Measurements from ENCODE around the gene UBE2J2. TPM values are rescaled to one million over a fixed set of nuclear protein-coding genes. Genes with fewer than 3 reads are reported as not detected.

The UBE2J2 gene
- total and polyA plus RNA-seq, 2 of the 4 experiments (the other 2 are of a cell fraction), result 20.6 to 67.5 TPM

DNA sequence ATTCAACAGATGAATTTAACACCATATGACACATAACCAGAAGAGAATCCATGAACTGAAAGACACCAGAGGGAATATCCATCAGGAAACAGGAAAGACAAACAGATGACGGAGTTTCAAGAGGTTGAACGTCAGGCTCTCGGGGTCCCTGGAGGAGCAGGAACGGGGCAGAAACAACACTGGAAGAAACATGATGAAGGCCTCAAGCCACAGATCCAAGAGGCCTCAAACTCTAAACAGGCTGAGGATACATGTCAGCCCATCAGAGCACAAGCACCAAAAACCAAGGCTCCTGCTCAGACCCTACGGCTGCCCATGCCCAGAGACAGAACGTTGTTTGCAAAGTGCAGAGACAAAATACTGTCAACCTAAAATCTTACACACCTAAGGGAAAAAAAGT is 43.8 kb upstream of the UBE2J2 start:
- H2BK15ac ChIP-seq (ENCODE audit: low read depth, low read length), result no peak overlapping the region
- no peak overlapping the region for H3K23ac ChIP-seq (ENCODE audit: low read depth, low read length)
- no peak overlapping the region for H3K9ac ChIP-seq (ENCODE audit: low read depth, low read length)
- in situ Hi-C loops (cut with MboI; ENCODE audit: low sequenced_read_pairs) (no loop called here), dilution Hi-C loops (cut with HindIII; ENCODE audit: low sequenced_read_pairs, unreplicated experiment) (no loop called here), intact Hi-C loops (cut with micrococcal nuclease) (no loop called here)
- no peak overlapping the region for H2BK120ac ChIP-seq (ENCODE audit: low read depth, low read length)
- H3K4me1 ChIP-seq (ENCODE audit: control insufficient read depth, insufficient read depth, low read length), result peaks cover 11% of the 10 kb centered on the region; the same call in 1 of the 2 replicates
- peaks cover 14 to 74% of the 10 kb centered on the region in 2 experiments for H3K79me1 ChIP-seq (ENCODE audit: low read depth in 1 of 2, low read length in 2 of 2)
- no peak overlapping the region for H4K5ac ChIP-seq (ENCODE audit: low read depth, low read length)
- H3K4ac ChIP-seq (ENCODE audit: low read depth, low read length), result peak overlapping the region; percentile 35; the same call in 1 of the 2 replicates
- no peak overlapping the region for H3K4me3 ChIP-seq (ENCODE audit: insufficient read depth, low read depth, low read length)
- no peak overlapping the region for H2BK5ac ChIP-seq (ENCODE audit: low read depth, low read length, poor library complexity, severe bottlenecking)
- H2AK9ac ChIP-seq (replicated peaks; ENCODE audit: low read depth, low read length, poor library complexity), result no peak overlapping the region
- no peak for ATAC-seq (ENCODE audit: low read depth)
- peaks cover 75% of the 10 kb centered on the region for H4K20me1 ChIP-seq (ENCODE audit: insufficient read depth, low read length)
- CTCF ChIA-PET, result no interaction called here
- no peak for DNase-seq
- WGBS, 2 experiments (ENCODE audit: extremely low coverage in 2 of 2, insufficient read length in 1 of 2), result 92% methylated on average over 3 of the region's 6 CpGs; no CpG with 5 or more reads in 1 of the 2 experiments
- no peak overlapping the region for H2BK20ac ChIP-seq (ENCODE audit: low read depth, low read length)
- TF ChIP-seq BHLHE40 (IDR thresholded peaks at IDR 0.05; ENCODE audit: low read depth, low read length), result no peak
- no peak for TF ChIP-seq RAD21 (IDR thresholded peaks at IDR 0.05; ENCODE audit: low read length)
- no peak for TF ChIP-seq SMC3 (IDR thresholded peaks at IDR 0.05; ENCODE audit: low read depth, low read length)
- no peak for TF ChIP-seq RFX5 (IDR thresholded peaks at IDR 0.05; ENCODE audit: low read depth, low read length)
- no peak for TF ChIP-seq CHD1 (IDR thresholded peaks at IDR 0.05; ENCODE audit: low read depth, low read length)
- TF ChIP-seq MAZ (IDR thresholded peaks at IDR 0.05; ENCODE audit: borderline replicate concordance, low read depth, low read length), result no peak
- TF ChIP-seq MXI1 (IDR thresholded peaks at IDR 0.05; ENCODE audit: borderline replicate concordance, low read depth, low read length), result no peak
- TF ChIP-seq, protein P1, sequence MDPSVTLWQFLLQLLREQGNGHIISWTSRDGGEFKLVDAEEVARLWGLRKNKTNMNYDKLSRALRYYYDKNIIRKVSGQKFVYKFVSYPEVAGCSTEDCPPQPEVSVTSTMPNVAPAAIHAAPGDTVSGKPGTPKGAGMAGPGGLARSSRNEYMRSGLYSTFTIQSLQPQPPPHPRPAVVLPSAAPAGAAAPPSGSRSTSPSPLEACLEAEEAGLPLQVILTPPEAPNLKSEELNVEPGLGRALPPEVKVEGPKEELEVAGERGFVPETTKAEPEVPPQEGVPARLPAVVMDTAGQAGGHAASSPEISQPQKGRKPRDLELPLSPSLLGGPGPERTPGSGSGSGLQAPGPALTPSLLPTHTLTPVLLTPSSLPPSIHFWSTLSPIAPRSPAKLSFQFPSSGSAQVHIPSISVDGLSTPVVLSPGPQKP (IDR thresholded peaks at IDR 0.05; ENCODE audit: borderline replicate concordance, low read depth, low read length), result no peak
- no peak for TF ChIP-seq FOS (IDR thresholded peaks at IDR 0.05; ENCODE audit: low read depth, low read length)
- TF ChIP-seq, protein P2, sequence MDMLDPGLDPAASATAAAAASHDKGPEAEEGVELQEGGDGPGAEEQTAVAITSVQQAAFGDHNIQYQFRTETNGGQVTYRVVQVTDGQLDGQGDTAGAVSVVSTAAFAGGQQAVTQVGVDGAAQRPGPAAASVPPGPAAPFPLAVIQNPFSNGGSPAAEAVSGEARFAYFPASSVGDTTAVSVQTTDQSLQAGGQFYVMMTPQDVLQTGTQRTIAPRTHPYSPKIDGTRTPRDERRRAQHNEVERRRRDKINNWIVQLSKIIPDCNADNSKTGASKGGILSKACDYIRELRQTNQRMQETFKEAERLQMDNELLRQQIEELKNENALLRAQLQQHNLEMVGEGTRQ (IDR thresholded peaks at IDR 0.05; ENCODE audit: low read depth, low read length), result no peak
- TF ChIP-seq MAFK (IDR thresholded peaks at IDR 0.05; ENCODE audit: low read depth, low read length), result no peak
- no peak for TF ChIP-seq POLR2A (IDR thresholded peaks at IDR 0.05; ENCODE audit: low read depth, low read length)
- TF ChIP-seq, protein P3, sequence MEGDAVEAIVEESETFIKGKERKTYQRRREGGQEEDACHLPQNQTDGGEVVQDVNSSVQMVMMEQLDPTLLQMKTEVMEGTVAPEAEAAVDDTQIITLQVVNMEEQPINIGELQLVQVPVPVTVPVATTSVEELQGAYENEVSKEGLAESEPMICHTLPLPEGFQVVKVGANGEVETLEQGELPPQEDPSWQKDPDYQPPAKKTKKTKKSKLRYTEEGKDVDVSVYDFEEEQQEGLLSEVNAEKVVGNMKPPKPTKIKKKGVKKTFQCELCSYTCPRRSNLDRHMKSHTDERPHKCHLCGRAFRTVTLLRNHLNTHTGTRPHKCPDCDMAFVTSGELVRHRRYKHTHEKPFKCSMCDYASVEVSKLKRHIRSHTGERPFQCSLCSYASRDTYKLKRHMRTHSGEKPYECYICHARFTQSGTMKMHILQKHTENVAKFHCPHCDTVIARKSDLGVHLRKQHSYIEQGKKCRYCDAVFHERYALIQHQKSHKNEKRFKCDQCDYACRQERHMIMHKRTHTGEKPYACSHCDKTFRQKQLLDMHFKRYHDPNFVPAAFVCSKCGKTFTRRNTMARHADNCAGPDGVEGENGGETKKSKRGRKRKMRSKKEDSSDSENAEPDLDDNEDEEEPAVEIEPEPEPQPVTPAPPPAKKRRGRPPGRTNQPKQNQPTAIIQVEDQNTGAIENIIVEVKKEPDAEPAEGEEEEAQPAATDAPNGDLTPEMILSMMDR (conservative IDR thresholded peaks at IDR 0.05; ENCODE audit: low read depth, low read length), result no peak
- no peak for TF ChIP-seq RCOR1 (IDR thresholded peaks at IDR 0.05; ENCODE audit: insufficient replicate concordance, low read length)
- no peak for TF ChIP-seq CEBPB (IDR thresholded peaks at IDR 0.05; ENCODE audit: low read depth, low read length)
- TF ChIP-seq NFE2L2 (IDR thresholded peaks at IDR 0.05; ENCODE audit: low read depth, low read length), result no peak
- H2AK5ac ChIP-seq (ENCODE audit: low read depth, low read length), result 0 out of 2 replicates have a peak overlapping the region, but pooled peaks have one; percentile 0
- peaks cover 4% of the 10 kb centered on the region for H3K9me1 ChIP-seq (ENCODE audit: insufficient read depth, low read length)
- no peak overlapping the region for H3K18ac ChIP-seq (ENCODE audit: low read depth, low read length)
- H3K4me2 ChIP-seq (ENCODE audit: low read depth, low read length), result no peak overlapping the region
- H3K27ac ChIP-seq (ENCODE audit: insufficient read depth, low read length), result no peak overlapping the region; the same call in 1 of the 2 replicates
- no TSS peak for BruUV-seq (replicated peaks)
- H4K8ac ChIP-seq (ENCODE audit: low read depth in 2 of 2, low read length in 2 of 2), result no peak overlapping the region
- no peak overlapping the region for H2AFZ ChIP-seq (replicated peaks; ENCODE audit: low read length, poor library complexity)
- no peak overlapping the region for H3K14ac ChIP-seq (replicated peaks; ENCODE audit: low read depth, low read length)
- no peaks in the 10 kb centered on the region for H3K27me3 ChIP-seq (ENCODE audit: control insufficient read depth, insufficient read depth, low read length)
- H4K91ac ChIP-seq (ENCODE audit: insufficient read depth, low read depth, low read length), result no peak overlapping the region
- POLR2A ChIA-PET (ENCODE audit: unreplicated experiment), result no interaction called here
- no peaks in the 10 kb centered on the region for H3K9me3 ChIP-seq (ENCODE audit: control insufficient read depth, insufficient read depth, low read length)
- H3K36me3 ChIP-seq (ENCODE audit: control insufficient read depth, insufficient read depth, low read length), result peaks cover 59% of the 10 kb centered on the region
- H3K56ac ChIP-seq (ENCODE audit: extremely low read depth, insufficient read depth, low read length), result no peak overlapping the region

Data from IMR-90 (cell line).